Measurements from ENCODE around the gene TCF7L1.

TCF7L1 gene

DNA sequence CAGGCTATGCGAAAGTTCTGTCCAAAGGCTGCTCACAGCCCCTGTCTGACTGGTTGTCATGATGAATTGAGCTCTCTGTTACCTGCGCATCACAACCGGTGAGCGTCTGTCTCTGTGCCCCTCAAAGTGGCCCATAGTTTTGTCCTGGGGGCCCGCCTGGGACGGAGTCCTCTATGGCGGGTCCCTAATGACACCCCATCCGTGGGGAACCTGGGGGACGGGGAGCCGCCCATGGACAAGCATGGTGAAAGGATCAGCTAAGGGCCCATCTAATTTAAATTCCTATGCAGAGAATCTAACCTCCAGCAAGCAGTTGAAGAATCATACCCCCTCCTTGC is 221.8 kb downstream of the TCF7L1 start:
- TF ChIP-seq CTCF (IDR thresholded peaks at IDR 0.05; ENCODE audit: low read depth, low read length, missing control alignments): no peak
- in situ Hi-C loops (cut with HindIII; ENCODE audit: low sequenced_read_pairs): no loop called here
- H3K4me3 ChIP-seq (ENCODE audit: low read depth, low read length): peak overlapping the region; percentile 76
- no peak for DNase-seq (ENCODE audit: low read depth)

DNA sequence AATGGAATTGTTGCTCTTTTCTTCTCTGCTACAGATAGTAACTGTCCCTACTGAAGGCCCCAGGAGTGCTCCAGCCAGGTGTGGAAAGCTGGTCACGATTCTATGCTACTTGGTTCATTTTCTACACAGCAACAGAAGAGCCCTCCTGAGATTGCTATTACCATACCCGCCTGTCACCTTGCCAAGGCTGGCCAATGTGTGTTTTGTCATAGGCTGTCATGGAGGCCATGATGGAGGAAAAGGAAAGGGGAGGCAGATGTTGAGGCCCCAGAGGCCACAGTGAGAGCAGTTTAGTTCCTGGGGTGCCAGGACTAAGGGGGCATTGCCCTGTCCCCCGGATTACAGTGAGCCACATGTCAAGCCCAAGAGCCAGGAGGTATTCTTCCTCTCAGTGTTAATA is 222.3 kb downstream of the TCF7L1 start:
- in situ Hi-C loops (cut with HindIII; ENCODE audit: low sequenced_read_pairs): no loop called here
- peak overlapping the region; percentile 76 for H3K4me3 ChIP-seq (ENCODE audit: low read depth, low read length)
- no peak for DNase-seq (ENCODE audit: low read depth)
- TF ChIP-seq CTCF (IDR thresholded peaks at IDR 0.05; ENCODE audit: low read depth, low read length, missing control alignments): no peak

DNA sequence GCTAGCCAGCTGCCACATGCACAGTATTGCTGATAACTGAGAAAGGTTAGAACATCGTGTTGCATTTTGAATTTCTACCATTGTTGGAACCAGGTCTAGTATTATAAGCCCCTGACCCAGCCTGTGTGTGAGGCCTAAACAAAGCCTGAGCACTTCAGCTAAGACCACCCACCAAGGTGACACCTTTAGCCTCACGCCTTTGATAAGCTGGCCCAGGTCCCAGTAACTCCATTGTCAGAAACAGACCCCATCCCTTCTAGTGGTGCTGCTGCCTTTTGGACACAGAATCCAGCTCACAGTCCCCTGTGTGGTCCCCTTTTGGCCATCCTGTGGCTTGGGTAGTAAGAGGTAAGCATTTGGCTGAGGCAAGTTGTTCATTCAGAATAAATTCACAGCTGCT is 223.0 kb downstream of the TCF7L1 start:
- no peak for TF ChIP-seq CTCF (IDR thresholded peaks at IDR 0.05; ENCODE audit: low read depth, low read length, missing control alignments)
- H3K4me3 ChIP-seq (ENCODE audit: low read depth, low read length): no peak overlapping the region
- DNase-seq (ENCODE audit: low read depth): no peak
- in situ Hi-C loops (cut with HindIII; ENCODE audit: low sequenced_read_pairs): no loop called here

GRCh38 chr2:85357736-85358135 is 224.5 kb downstream of the TCF7L1 start:
- no peak for TF ChIP-seq CTCF (IDR thresholded peaks at IDR 0.05; ENCODE audit: low read depth, low read length, missing control alignments)
- in situ Hi-C loops (cut with HindIII; ENCODE audit: low sequenced_read_pairs): no loop called here

More at GRCh38 chr2:85357736-85358135, 224.5 kb downstream of the TCF7L1 start:
- DNase-seq (ENCODE audit: low read depth): no peak
- no peak overlapping the region for H3K4me3 ChIP-seq (ENCODE audit: low read depth, low read length)

All from astrocyte of the cerebellum (primary cell).